RWPE2 (cell line): Measurements from ENCODE around the gene C1orf21.

Experiments
- ATAC-seq: fragments of 200-7000 bp; cut with Tn5 transposase; 3 replicates; pipeline ENCODE4 v1.9.1; 2021; ENCODE audit warnings: low read depth
- DNase-seq: peaks from one replicate; pipeline ENCODE4 v3.0.0-alpha.2; 2020; ENCODE audit warnings: low spot score
- H3K27ac ChIP-seq: fragments of 450-650 bp; 2 replicates; pipeline ENCODE4 v1.5.1; 2017; ENCODE audit warnings: mild to moderate bottlenecking; ENCODE audit not compliant: poor library complexity, severe bottlenecking
- H3K27me3 ChIP-seq: fragments of 250-450 bp; sonication (Bioruptor Pico); 2 replicates; pipeline ENCODE4 v1.5.1; 2021; ENCODE audit warnings: mild to moderate bottlenecking, moderate library complexity; ENCODE audit not compliant: insufficient read depth, poor library complexity, severe bottlenecking
- H3K36me3 ChIP-seq: fragments of 250-450 bp; sonication (Bioruptor Pico); 2 replicates; pipeline ENCODE4 v1.5.1; 2020; ENCODE audit warnings: low read depth, mild to moderate bottlenecking, moderate library complexity
- H3K4me1 ChIP-seq: fragments of 250-450 bp; sonication (Bioruptor Pico); 2 replicates; pipeline ENCODE4 v1.5.1; 2021; ENCODE audit warnings: mild to moderate bottlenecking, moderate library complexity; ENCODE audit not compliant: insufficient read depth, poor library complexity, severe bottlenecking
- H3K4me3 ChIP-seq: fragments of 250-450 bp; sonication (Bioruptor Pico); 2 replicates; pipeline ENCODE4 v1.5.1; 2021; ENCODE audit warnings: mild to moderate bottlenecking, moderate library complexity; ENCODE audit not compliant: severe bottlenecking
- H3K9me3 ChIP-seq: fragments of 250-450 bp; sonication (Bioruptor Pico); 2 replicates; pipeline ENCODE4 v1.5.1; 2021; ENCODE audit warnings: mild to moderate bottlenecking, moderate library complexity; ENCODE audit not compliant: severe bottlenecking
- TF ChIP-seq, protein P1 (sequence below): fragments of 450-650 bp; IDR thresholded peaks from one replicate; pipeline ENCODE4 v1.5.1; 2017; ENCODE audit warnings: mild to moderate bottlenecking, moderate library complexity; ENCODE audit not compliant: poor library complexity, severe bottlenecking

C1orf21 gene

GRCh38 chr1:184656221-184656620, 269.4 kb downstream of the C1orf21 start:
- TF ChIP-seq, protein P1, sequence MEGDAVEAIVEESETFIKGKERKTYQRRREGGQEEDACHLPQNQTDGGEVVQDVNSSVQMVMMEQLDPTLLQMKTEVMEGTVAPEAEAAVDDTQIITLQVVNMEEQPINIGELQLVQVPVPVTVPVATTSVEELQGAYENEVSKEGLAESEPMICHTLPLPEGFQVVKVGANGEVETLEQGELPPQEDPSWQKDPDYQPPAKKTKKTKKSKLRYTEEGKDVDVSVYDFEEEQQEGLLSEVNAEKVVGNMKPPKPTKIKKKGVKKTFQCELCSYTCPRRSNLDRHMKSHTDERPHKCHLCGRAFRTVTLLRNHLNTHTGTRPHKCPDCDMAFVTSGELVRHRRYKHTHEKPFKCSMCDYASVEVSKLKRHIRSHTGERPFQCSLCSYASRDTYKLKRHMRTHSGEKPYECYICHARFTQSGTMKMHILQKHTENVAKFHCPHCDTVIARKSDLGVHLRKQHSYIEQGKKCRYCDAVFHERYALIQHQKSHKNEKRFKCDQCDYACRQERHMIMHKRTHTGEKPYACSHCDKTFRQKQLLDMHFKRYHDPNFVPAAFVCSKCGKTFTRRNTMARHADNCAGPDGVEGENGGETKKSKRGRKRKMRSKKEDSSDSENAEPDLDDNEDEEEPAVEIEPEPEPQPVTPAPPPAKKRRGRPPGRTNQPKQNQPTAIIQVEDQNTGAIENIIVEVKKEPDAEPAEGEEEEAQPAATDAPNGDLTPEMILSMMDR = no peak
- Histone ChIP-seq H3K4me1 (no peaks in the 10 kb centered on the region), H3K9me3 (no peaks in the 10 kb centered on the region), H3K36me3 (no peaks in the 10 kb centered on the region), H3K27me3 (no peaks in the 10 kb centered on the region), H3K4me3 (no peak overlapping the region), H3K27ac (no peak overlapping the region)
- DNase-seq (no peak), ATAC-seq (no peak)

DNA sequence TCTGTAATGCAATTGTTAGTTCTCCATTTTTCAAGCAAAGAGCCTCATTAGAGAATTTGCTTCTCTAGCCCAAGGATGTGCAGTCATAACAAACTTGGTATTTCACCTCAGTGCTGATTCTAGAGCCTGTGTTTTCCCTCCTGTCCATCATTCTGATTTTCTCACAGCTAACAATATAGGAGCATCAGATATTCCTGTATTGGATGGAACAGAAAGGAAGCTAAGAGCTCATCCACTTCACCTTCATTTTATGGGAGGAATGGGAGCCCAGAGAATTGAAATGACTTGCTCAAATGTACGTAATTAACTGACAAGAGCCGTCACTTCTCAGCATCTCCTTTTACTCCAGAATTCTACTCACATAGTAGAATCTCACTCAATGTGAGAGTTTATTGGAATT, 271.2 kb downstream of the C1orf21 start:
- Histone ChIP-seq H3K9me3 (no peaks in the 10 kb centered on the region), H3K27me3 (no peaks in the 10 kb centered on the region), H3K27ac (no peak overlapping the region), H3K36me3 (no peaks in the 10 kb centered on the region), H3K4me3 (no peak overlapping the region), H3K4me1 (no peaks in the 10 kb centered on the region)
- TF ChIP-seq, protein P1 = no peak
- ATAC-seq (no peak), DNase-seq (no peak)

- ATAC-seq (no peak), DNase-seq (no peak)
- Histone ChIP-seq H3K9me3 (no peaks in the 10 kb centered on the region), H3K4me3 (no peak overlapping the region), H3K27ac (no peak overlapping the region), H3K27me3 (no peaks in the 10 kb centered on the region), H3K4me1 (no peaks in the 10 kb centered on the region), H3K36me3 (no peaks in the 10 kb centered on the region)
- TF ChIP-seq, protein P1 = no peak
These were observed 273.8 kb downstream of the C1orf21 start for GRCh38 chr1:184660462-184661191.

DNA sequence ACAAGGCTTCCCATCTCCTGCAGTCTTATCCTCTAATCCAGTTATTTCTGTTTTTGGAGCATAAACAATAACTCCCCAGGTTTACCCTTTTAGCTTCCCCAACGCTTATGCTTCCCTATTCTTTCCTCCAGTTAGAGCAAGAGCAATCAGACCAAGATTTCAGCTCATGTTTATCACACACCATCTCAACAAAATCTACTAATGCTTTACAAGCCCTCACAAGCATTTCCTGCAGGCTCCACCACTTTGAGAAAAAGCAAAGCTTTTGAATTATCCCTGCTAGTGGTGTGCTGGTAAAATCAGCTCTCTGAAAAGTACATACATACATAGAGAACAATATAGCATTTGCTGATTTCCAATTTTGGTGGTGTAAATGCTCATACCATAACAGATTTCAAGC, 275.0 kb downstream of the C1orf21 start:
- Histone ChIP-seq H3K36me3 (no peaks in the 10 kb centered on the region), H3K4me1 (no peaks in the 10 kb centered on the region), H3K9me3 (no peaks in the 10 kb centered on the region), H3K4me3 (no peak overlapping the region), H3K27ac (no peak overlapping the region), H3K27me3 (no peaks in the 10 kb centered on the region)
- TF ChIP-seq, protein P1 = no peak
- DNase-seq (no peak), ATAC-seq (no peak)

GRCh38 chr1:184664042-184664660, 277.3 kb downstream of the C1orf21 start:
- Histone ChIP-seq H3K27ac (no peak overlapping the region), H3K4me3 (peak overlapping the region; percentile 9), H3K27me3 (no peaks in the 10 kb centered on the region), H3K4me1 (no peaks in the 10 kb centered on the region), H3K36me3 (no peaks in the 10 kb centered on the region), H3K9me3 (no peaks in the 10 kb centered on the region)
- DNase-seq = no peak
- TF ChIP-seq, protein P1 = peak; percentile 87
- ATAC-seq = peak; percentile 83
